GM12874 (cell line): Measurements from ENCODE around the gene MTHFD2L.

Experiments used
- TF ChIP-seq, protein P1 (sequence below): IDR thresholded peaks from 2 replicates; pipeline ENCODE4 v1.5.1; 2011; ENCODE audit warnings: low read depth, mild to moderate bottlenecking, control low read depth, low read length, moderate library complexity; ENCODE audit not compliant: insufficient read depth

The MTHFD2L gene

DNA sequence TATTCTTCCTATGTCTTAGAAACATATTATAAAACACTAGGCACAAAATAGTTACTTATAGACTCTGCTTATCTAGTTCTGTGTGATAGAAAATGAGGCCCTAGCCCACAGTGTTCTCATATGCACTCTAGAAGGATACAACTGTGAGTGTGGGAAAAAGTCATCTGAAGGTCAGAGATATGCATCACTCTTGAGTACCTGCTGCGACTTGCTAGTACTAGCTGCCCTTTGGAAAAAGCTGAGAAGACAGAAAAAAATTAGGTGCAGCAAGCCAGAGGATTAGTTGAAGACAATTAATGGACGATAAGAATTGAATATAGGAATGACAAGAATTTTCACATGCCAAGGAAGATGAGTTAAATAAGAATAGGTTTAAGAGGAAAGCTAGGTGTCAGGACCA lies 61.3 kb downstream of the MTHFD2L start:
- TF ChIP-seq, protein P1, sequence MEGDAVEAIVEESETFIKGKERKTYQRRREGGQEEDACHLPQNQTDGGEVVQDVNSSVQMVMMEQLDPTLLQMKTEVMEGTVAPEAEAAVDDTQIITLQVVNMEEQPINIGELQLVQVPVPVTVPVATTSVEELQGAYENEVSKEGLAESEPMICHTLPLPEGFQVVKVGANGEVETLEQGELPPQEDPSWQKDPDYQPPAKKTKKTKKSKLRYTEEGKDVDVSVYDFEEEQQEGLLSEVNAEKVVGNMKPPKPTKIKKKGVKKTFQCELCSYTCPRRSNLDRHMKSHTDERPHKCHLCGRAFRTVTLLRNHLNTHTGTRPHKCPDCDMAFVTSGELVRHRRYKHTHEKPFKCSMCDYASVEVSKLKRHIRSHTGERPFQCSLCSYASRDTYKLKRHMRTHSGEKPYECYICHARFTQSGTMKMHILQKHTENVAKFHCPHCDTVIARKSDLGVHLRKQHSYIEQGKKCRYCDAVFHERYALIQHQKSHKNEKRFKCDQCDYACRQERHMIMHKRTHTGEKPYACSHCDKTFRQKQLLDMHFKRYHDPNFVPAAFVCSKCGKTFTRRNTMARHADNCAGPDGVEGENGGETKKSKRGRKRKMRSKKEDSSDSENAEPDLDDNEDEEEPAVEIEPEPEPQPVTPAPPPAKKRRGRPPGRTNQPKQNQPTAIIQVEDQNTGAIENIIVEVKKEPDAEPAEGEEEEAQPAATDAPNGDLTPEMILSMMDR = no peak

DNA sequence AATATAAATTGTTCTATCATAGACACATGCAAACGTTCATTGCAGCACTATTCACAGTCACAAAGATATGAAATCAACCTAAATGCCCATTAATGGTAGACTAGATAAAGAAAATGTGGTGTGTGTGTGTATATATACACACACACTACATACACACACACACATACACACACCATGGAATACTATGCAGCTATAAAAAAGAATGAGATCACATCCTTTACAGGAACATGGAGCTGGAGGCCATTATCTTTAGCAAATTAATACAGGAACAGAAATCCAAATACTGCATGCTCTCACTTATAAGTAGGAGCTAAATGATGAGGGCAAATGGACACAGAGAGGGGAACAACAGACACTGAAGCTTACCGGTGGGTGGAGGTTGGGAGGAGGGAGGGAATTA lies 65.2 kb downstream of the MTHFD2L start:
- TF ChIP-seq, protein P1 = no peak

DNA sequence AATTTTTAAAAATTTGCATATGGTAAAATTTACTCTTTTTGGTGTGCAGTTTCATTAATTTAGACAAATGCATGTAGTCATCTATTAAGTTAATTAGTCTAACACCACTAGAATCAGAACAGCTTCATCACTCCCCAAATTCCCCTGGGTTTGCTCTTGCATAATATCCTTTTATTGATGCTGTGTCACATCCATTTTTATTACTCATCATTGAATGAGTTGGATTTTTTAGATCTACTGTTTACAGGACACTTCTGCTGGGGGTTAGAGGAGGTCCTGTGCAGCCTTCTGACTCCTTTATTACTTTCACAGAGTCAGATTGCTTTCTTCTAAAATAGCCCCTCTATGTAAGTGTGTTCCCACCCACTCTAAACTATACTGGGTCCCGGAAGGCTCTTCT lies 65.9 kb downstream of the MTHFD2L start:
- TF ChIP-seq, protein P1 = no peak

DNA sequence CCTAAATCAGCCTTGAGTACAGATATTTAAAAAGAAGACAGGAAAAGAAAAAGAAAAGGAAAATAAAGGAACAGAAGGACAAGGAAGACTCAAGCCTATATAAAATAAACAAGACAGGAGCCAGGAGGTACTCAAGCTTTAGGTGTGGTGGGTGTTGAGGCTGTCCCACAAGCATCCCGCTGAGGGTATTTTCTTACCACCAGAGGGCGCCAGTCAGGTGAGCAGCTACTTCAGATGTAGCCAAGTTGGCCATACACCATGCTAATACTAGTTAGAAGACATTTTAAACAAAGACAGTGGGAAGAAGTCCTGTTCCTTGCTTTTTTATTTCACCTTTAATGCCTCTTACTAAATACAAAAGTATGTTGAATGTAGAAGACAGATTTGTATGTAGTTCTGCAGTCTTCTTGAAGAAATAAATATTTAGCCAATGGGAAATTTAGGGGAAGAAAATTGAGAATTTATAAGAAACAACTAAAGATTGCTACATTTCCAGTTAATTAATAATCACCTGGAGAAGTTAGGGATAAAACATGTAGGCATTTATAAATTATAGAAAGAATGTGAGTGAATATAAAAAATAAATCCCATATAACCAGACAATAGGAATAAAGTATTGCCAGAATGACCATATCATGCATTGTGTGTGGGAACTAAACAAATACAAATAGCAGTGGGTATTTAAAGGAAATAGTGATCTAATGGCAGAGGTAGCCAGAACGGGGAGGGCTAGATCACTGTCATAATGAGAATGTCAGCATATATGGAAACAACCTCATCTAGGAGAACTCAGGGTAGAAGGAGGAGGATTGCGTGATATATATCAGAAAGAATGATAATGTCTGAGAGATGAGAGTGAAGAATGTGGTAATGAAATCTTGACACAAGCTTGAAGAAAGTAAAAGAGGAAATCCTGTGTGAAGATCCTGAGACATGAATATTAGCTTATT lies 71.0 kb downstream of the MTHFD2L start:
- TF ChIP-seq, protein P1 = peak; percentile 81

DNA sequence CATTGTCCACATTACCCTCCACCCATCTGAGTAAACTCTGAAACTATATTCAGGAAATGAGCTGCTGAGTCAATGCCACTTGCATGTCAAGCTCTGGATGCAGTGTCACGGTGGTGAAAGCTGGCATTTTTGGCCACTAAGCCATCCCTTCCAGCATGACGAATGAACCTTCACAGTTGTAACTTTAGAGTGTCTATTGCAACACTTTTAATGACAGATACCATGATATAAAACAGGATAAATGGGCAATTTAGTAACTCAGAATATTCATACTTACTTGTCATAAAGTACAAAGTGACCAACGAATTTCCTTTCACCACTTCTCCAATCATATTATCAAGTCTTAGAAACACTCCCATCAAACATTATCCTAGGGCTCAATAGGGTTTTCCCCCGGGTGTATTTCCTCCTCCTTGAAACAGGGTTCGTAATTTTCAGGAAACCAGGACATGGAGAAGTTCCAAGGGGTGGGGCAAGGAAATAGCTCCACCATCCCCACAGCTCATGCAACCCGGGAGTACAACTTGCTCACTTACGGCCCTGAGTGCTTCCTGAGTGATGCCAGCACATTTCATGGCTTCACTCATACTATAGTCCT lies 73.1 kb downstream of the MTHFD2L start:
- TF ChIP-seq, protein P1 = no peak

DNA sequence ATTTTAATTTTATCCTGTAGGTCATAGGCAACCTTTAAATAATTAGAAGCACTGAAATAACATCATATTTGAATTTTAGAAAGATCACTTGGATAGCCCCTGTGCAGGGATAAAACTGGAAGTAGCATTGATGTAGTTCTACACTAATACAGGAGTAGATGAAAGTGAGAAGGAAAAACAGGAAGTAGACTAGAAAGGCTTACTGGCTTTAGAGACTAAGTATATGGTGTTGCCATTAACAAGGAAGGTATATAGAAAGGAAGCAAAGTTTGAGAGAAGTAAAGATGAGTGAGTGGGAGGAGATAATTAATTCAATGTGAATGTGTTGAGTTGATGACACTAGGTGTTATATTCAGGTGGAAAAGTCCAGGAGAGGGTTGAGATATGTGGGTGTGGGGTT lies 77.2 kb downstream of the MTHFD2L start:
- TF ChIP-seq, protein P1 = no peak

DNA sequence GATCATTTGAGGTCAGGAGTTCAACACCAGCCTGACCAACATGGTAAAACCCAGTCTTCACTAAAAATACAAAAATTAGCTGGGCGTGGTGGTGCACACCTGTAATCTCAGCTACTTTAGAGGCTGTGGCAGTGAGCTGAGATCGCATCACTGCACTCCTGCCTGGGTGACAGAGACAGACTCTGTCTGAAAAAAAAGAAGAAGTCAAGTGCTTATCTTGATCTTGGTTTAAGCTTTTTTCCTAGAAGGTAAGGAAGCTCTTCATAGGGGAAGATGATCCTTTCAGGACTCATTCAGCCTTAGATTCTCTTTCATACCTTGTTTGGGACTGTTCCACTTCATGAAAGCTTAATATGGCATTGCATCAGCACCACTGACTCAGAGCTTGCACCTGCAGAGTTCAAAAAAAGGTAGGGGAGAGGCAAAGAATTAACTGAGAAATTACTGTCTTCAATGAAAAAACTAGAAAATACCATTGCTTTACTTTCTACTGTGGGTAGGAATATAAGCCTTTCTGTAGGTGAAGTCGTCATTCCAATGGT lies 79.6 kb downstream of the MTHFD2L start:
- TF ChIP-seq, protein P1 = no peak
